Osteocyte (in vitro differentiated cells): ENCODE results near the gene KDM7A. TPM values are rescaled to one million over a fixed set of nuclear protein-coding genes. Genes with fewer than 3 reads are reported as not detected.

Experiments used
- DNase-seq: peaks from one replicate; pipeline ENCODE4 v3.0.0; 2021; ENCODE audit warnings: mixed read lengths; ENCODE audit not compliant: unreplicated experiment; ENCODE audit errors: extremely low spot score
- H3K27ac Mint-ChIP-seq: one replicate; pipeline ENCODE4 v1.8.0; 2021; ENCODE audit warnings: mild to moderate bottlenecking, mixed read lengths; ENCODE audit not compliant: unreplicated experiment
- H3K27me3 Mint-ChIP-seq: one replicate; pipeline ENCODE4 v1.8.0; 2021; ENCODE audit warnings: mixed read lengths; ENCODE audit not compliant: unreplicated experiment
- H3K36me3 Mint-ChIP-seq: one replicate; pipeline ENCODE4 v1.8.0; 2021; ENCODE audit warnings: mixed read lengths; ENCODE audit not compliant: unreplicated experiment
- H3K4me1 Mint-ChIP-seq: one replicate; pipeline ENCODE4 v1.8.0; 2021; ENCODE audit warnings: mixed read lengths; ENCODE audit not compliant: unreplicated experiment
- H3K4me3 Mint-ChIP-seq: one replicate; pipeline ENCODE4 v1.8.0; 2021; ENCODE audit warnings: mild to moderate bottlenecking, moderate library complexity, mixed read lengths; ENCODE audit not compliant: unreplicated experiment
- H3K9me3 Mint-ChIP-seq: one replicate; pipeline ENCODE4 v1.8.0; 2021; ENCODE audit warnings: mixed read lengths; ENCODE audit not compliant: unreplicated experiment
- total RNA-seq: library from RNA; stranded (reverse); gene quantifications from 2 replicates; pipeline ENCODE4 v1.2.1, GENCODE V29; 2021
- TF ChIP-seq, protein P1 (sequence below): fragments of 200-600 bp; sonication (generic); IDR thresholded peaks from 2 replicates; pipeline ENCODE4 v1.5.0; 2021; ENCODE audit warnings: antibody characterized with exemption, mild to moderate bottlenecking, moderate library complexity

Gene KDM7A
- total RNA-seq, 1 donor from 2014 or later, result 8.8 TPM

DNA sequence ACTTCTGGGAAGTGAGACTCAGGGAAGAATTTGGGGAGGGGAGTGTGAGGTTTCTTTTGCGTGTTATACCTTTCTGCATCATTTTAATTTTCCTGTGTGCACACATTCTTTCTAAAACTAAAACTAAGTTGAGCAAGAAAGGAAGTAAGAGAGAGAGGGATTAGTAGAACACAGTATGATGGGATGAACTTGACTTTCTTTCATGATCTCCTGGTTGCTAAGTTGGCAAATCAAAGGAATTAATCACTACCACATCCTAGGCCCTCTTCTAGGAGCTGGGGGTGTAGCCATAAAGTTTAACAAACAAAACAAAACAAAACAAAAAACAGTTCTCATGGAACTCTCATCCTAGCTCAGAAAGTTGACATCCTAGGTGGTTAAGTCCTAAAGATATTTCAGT lies 19.1 kb upstream of the KDM7A start:
- peaks cover 19% of the 10 kb centered on the region for H3K27me3 Mint-ChIP-seq
- peaks cover 13% of the 10 kb centered on the region for H3K4me1 Mint-ChIP-seq
- no peaks in the 10 kb centered on the region for H3K36me3 Mint-ChIP-seq
- H3K4me3 Mint-ChIP-seq, result no peak overlapping the region
- TF ChIP-seq, protein P1, sequence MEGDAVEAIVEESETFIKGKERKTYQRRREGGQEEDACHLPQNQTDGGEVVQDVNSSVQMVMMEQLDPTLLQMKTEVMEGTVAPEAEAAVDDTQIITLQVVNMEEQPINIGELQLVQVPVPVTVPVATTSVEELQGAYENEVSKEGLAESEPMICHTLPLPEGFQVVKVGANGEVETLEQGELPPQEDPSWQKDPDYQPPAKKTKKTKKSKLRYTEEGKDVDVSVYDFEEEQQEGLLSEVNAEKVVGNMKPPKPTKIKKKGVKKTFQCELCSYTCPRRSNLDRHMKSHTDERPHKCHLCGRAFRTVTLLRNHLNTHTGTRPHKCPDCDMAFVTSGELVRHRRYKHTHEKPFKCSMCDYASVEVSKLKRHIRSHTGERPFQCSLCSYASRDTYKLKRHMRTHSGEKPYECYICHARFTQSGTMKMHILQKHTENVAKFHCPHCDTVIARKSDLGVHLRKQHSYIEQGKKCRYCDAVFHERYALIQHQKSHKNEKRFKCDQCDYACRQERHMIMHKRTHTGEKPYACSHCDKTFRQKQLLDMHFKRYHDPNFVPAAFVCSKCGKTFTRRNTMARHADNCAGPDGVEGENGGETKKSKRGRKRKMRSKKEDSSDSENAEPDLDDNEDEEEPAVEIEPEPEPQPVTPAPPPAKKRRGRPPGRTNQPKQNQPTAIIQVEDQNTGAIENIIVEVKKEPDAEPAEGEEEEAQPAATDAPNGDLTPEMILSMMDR, result no peak
- no peak for DNase-seq
- no peaks in the 10 kb centered on the region for H3K9me3 Mint-ChIP-seq
- no peak overlapping the region for H3K27ac Mint-ChIP-seq

DNA sequence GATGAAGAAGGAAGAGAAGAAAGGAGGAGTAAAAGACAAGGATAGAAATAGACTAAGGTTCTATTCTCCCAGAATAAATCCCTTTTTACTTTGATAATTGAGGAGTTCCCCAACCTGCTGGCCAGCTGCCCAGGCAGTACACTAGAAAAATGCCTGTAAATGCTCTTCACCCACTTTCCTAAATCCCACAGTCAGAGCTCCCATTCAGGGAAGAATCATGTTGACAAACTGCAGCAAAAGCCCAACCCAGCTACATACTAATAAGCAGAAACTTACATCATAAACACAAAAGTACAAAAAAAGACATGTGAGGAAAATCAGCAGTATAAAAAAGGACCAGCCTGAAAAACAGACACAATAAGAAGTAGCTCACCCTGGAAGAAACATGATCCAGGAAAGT lies 15.8 kb upstream of the KDM7A start:
- TF ChIP-seq, protein P1, result no peak
- Mint-ChIP-seq H3K27ac (no peak overlapping the region), H3K36me3 (no peaks in the 10 kb centered on the region), H3K4me1 (no peaks in the 10 kb centered on the region), H3K4me3 (no peak overlapping the region), H3K9me3 (no peaks in the 10 kb centered on the region), H3K27me3 (peaks cover 43% of the 10 kb centered on the region)
- DNase-seq, result no peak

DNA sequence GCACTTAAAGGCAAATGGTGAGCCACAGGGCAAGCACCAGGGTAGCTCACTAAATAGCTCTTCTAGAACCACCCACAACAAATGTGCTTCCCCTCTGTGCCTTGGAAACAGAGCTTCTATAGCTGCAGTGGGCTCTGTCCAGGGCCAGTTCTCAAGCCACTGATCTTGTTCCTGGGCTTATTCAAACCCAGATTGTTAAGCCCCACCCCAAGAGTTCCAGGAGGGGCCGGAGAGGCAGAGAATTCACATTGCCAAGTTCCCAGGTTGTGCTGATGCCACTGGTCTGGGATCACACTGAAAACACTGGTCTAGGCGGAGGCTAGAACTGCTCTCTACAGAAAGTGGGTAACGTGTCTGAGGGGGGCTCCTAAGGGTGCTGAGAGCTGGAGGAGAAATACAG lies 15.4 kb upstream of the KDM7A start:
- Mint-ChIP-seq H3K4me3 (no peak overlapping the region), H3K27ac (no peak overlapping the region), H3K36me3 (no peaks in the 10 kb centered on the region), H3K9me3 (no peaks in the 10 kb centered on the region), H3K27me3 (peaks cover 43% of the 10 kb centered on the region), H3K4me1 (no peaks in the 10 kb centered on the region)
- no peak for DNase-seq
- TF ChIP-seq, protein P1, result no peak

DNA sequence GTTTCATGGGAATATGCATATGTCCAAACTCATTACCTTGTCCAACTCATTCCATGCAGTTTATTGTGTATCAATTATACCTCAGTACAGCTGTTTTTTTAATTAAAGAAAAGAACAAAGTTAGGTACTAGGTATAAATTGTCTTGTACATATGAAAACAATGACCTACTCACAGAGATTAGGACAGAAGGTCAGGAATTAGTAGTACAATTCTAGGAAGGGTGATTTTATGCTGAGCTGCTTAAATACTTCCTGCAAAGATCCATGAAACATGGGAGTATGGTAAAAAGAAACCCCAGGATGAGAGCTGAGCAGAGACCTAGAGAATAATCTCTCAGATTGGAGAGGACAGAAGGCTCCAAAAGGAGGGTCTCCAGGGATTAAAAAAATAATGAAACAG lies 13.8 kb upstream of the KDM7A start:
- no peak overlapping the region for H3K4me3 Mint-ChIP-seq
- H3K36me3 Mint-ChIP-seq, result no peaks in the 10 kb centered on the region
- H3K27me3 Mint-ChIP-seq, result peaks cover 57% of the 10 kb centered on the region
- no peak overlapping the region for H3K27ac Mint-ChIP-seq
- no peaks in the 10 kb centered on the region for H3K4me1 Mint-ChIP-seq
- TF ChIP-seq, protein P1, result no peak
- H3K9me3 Mint-ChIP-seq, result no peaks in the 10 kb centered on the region
- DNase-seq, result no peak

DNA sequence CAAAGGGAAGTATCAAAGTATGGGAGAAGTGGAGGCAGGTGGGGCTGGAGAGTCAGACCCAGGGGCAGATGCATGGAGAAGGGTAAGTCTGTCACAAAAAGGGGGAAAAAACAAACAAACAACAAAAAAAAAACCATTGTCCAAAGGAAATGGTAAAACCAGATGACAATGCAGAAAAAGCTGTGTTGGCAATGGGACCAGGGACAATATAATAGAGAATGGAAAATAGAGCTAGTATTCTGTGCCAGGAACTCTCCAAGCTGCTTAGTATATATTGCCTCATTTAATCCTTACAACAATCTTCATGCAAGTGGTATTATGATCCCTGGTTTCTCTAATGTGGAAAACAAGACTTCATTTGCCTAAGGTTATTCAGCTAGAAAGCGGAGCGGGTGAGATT lies 13.1 kb upstream of the KDM7A start:
- DNase-seq, result no peak
- no peaks in the 10 kb centered on the region for H3K4me1 Mint-ChIP-seq
- no peak overlapping the region for H3K4me3 Mint-ChIP-seq
- no peaks in the 10 kb centered on the region for H3K9me3 Mint-ChIP-seq
- no peaks in the 10 kb centered on the region for H3K36me3 Mint-ChIP-seq
- TF ChIP-seq, protein P1, result no peak
- H3K27ac Mint-ChIP-seq, result no peak overlapping the region
- peaks cover 61% of the 10 kb centered on the region for H3K27me3 Mint-ChIP-seq
